Measurements from ENCODE around the gene PRPF19. TPM values are rescaled to one million over a fixed set of nuclear protein-coding genes. Genes with fewer than 3 reads are reported as not detected.

PRPF19 gene
- polyA plus RNA-seq, 1 donor from 2014 or later, result 71.3 TPM

DNA sequence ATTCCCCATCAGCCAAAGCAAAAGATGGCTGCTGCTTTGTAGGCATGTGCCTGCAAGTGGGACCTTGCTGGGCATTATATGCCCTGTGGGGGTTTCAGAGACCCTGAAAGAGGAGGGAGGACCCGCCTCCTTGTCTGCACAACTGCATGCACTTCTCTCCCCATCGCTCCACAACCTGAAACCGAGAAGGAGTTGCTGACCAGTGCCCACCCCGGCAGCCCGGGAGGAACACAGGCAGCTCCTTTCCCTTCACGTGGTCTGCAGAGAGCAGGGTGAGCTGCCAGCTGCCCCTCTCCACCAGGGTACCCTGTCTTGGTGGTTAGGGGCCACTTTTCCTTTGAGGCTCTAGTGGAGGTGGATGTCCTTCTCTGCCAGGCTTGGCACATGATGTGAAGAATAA is 16.5 kb upstream of the PRPF19 start:
- Histone ChIP-seq H3F3A (ENCODE audit: insufficient read depth, low read length, poor library complexity, severe bottlenecking) (no peaks in the 10 kb centered on the region), H3K36me3 (ENCODE audit: insufficient read depth, low read length) (no peaks in the 10 kb centered on the region), H2AFZ (ENCODE audit: low read depth, low read length) (no peak overlapping the region), H3K27me3 (ENCODE audit: insufficient read depth, low read depth, low read length) (no peaks in the 10 kb centered on the region), H3K4me3 (ENCODE audit: low read length) (no peak overlapping the region), H3K27ac (ENCODE audit: low read length) (no peak overlapping the region), H3K79me2 (replicated peaks; ENCODE audit: insufficient read depth, low read length) (peaks cover 45% of the 10 kb centered on the region), H3K4me2 (ENCODE audit: low read length) (no peak overlapping the region), H4K20me1 (ENCODE audit: insufficient read depth) (peaks cover 6% of the 10 kb centered on the region), H3K9me2 (ENCODE audit: insufficient read depth, low read length) (no peaks in the 10 kb centered on the region), H3K9ac (ENCODE audit: low read length) (no peak overlapping the region), H3K9me3 (ENCODE audit: low read length) (no peaks in the 10 kb centered on the region)
- TF ChIP-seq EP300 (conservative IDR thresholded peaks at IDR 0.05; ENCODE audit: poor library complexity, severe bottlenecking), result no peak
- no peak for TF ChIP-seq EZH2 (IDR thresholded peaks at IDR 0.05; ENCODE audit: borderline replicate concordance, insufficient read depth, low read length, poor library complexity, severe bottlenecking)
- TF ChIP-seq, protein P1, sequence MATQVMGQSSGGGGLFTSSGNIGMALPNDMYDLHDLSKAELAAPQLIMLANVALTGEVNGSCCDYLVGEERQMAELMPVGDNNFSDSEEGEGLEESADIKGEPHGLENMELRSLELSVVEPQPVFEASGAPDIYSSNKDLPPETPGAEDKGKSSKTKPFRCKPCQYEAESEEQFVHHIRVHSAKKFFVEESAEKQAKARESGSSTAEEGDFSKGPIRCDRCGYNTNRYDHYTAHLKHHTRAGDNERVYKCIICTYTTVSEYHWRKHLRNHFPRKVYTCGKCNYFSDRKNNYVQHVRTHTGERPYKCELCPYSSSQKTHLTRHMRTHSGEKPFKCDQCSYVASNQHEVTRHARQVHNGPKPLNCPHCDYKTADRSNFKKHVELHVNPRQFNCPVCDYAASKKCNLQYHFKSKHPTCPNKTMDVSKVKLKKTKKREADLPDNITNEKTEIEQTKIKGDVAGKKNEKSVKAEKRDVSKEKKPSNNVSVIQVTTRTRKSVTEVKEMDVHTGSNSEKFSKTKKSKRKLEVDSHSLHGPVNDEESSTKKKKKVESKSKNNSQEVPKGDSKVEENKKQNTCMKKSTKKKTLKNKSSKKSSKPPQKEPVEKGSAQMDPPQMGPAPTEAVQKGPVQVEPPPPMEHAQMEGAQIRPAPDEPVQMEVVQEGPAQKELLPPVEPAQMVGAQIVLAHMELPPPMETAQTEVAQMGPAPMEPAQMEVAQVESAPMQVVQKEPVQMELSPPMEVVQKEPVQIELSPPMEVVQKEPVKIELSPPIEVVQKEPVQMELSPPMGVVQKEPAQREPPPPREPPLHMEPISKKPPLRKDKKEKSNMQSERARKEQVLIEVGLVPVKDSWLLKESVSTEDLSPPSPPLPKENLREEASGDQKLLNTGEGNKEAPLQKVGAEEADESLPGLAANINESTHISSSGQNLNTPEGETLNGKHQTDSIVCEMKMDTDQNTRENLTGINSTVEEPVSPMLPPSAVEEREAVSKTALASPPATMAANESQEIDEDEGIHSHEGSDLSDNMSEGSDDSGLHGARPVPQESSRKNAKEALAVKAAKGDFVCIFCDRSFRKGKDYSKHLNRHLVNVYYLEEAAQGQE (IDR thresholded peaks at IDR 0.05; ENCODE audit: borderline replicate concordance), result no peak
- TF ChIP-seq MXI1 (conservative IDR thresholded peaks at IDR 0.05; ENCODE audit: poor library complexity, severe bottlenecking), result no peak
- TF ChIP-seq RAD21 (conservative IDR thresholded peaks at IDR 0.05), result no peak
- no peak for TF ChIP-seq POLR2AphosphoS5 (IDR thresholded peaks at IDR 0.05)
- TF ChIP-seq SMC3 (conservative IDR thresholded peaks at IDR 0.05; ENCODE audit: poor library complexity), result no peak

DNA sequence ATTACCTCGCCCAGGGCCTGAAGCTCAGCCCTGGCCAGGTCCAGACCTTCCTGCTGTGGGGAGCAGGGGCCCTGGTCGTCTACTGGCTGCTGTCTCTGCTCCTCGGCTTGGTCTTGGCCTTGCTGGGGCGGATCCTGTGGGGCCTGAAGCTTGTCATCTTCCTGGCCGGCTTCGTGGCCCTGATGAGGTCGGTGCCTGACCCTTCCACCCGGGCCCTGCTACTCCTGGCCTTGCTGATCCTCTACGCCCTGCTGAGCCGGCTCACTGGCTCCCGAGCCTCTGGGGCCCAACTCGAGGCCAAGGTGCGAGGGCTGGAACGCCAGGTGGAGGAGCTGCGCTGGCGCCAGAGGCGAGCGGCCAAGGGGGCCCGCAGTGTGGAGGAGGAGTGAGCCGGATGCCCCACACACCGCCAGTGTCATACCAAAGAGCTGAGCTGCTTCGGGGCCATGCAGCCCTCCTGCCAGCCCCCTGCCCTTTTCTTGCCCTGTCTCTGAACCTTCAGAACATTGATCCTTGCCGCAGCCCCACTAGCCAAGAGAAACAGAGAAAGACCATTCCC is 15.5 kb upstream of the PRPF19 start:
- Histone ChIP-seq H3K79me2 (replicated peaks; ENCODE audit: insufficient read depth, low read length) (peaks cover 51% of the 10 kb centered on the region), H3K9ac (ENCODE audit: low read length) (no peak overlapping the region), H2AFZ (ENCODE audit: low read depth, low read length) (no peak overlapping the region), H3K27ac (ENCODE audit: low read length) (no peak overlapping the region), H3K27me3 (ENCODE audit: insufficient read depth, low read depth, low read length) (no peaks in the 10 kb centered on the region), H3K9me3 (ENCODE audit: low read length) (no peaks in the 10 kb centered on the region), H4K20me1 (ENCODE audit: insufficient read depth) (peaks cover under 1% of the 10 kb centered on the region), H3K9me2 (ENCODE audit: insufficient read depth, low read length) (no peaks in the 10 kb centered on the region), H3K4me2 (ENCODE audit: low read length) (no peak overlapping the region), H3K36me3 (ENCODE audit: insufficient read depth, low read length) (no peaks in the 10 kb centered on the region), H3K4me3 (ENCODE audit: low read length) (no peak overlapping the region), H3F3A (ENCODE audit: insufficient read depth, low read length, poor library complexity, severe bottlenecking) (no peaks in the 10 kb centered on the region)
- TF ChIP-seq POLR2AphosphoS5 (IDR thresholded peaks at IDR 0.05) (no peak), EP300 (conservative IDR thresholded peaks at IDR 0.05; ENCODE audit: poor library complexity, severe bottlenecking) (no peak), SMC3 (conservative IDR thresholded peaks at IDR 0.05; ENCODE audit: poor library complexity) (no peak), MXI1 (conservative IDR thresholded peaks at IDR 0.05; ENCODE audit: poor library complexity, severe bottlenecking) (no peak), RAD21 (conservative IDR thresholded peaks at IDR 0.05) (no peak)
- TF ChIP-seq, protein P1 (IDR thresholded peaks at IDR 0.05; ENCODE audit: borderline replicate concordance), result no peak
- TF ChIP-seq, protein P2, sequence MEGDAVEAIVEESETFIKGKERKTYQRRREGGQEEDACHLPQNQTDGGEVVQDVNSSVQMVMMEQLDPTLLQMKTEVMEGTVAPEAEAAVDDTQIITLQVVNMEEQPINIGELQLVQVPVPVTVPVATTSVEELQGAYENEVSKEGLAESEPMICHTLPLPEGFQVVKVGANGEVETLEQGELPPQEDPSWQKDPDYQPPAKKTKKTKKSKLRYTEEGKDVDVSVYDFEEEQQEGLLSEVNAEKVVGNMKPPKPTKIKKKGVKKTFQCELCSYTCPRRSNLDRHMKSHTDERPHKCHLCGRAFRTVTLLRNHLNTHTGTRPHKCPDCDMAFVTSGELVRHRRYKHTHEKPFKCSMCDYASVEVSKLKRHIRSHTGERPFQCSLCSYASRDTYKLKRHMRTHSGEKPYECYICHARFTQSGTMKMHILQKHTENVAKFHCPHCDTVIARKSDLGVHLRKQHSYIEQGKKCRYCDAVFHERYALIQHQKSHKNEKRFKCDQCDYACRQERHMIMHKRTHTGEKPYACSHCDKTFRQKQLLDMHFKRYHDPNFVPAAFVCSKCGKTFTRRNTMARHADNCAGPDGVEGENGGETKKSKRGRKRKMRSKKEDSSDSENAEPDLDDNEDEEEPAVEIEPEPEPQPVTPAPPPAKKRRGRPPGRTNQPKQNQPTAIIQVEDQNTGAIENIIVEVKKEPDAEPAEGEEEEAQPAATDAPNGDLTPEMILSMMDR (IDR thresholded peaks at IDR 0.05; ENCODE audit: poor library complexity, severe bottlenecking), result no peak

All from neural cell (in vitro differentiated cells).